Activated CD4-positive, alpha-beta memory T cell treated with anti-CD3 and anti-CD28 coated beads, Interleukin-2, amount 10 ng/mL, durations not matched to agents 7 days and 5 days (primary cell): ENCODE results near the gene FILIP1L. TPM values are rescaled to one million over a fixed set of nuclear protein-coding genes. Genes with fewer than 3 reads are reported as not detected.

ENCODE experiments used
- CTCF ChIA-PET: fragments of 350-600 bp; sonication (Branson Sonifier 250); formaldehyde crosslinking; loops from one replicate; lab custom pipeline; 2021; ENCODE audit warnings: antibody characterized with exemption, inconsistent platforms; lab: Charles Lee
- POLR2A ChIA-PET: fragments of 350-600 bp; sonication (Branson Sonifier 250); formaldehyde crosslinking; loops from one replicate; lab custom pipeline; 2021; ENCODE audit warnings: antibody characterized with exemption; lab: Charles Lee
- DNase-seq: peaks from one replicate; pipeline ENCODE4 v3.0.0-alpha.2; 2020
- H3K27ac Mint-ChIP-seq: one replicate; pipeline ENCODE4 v1.8.0; 2021; ENCODE audit warnings: mild to moderate bottlenecking, mixed read lengths
- H3K27me3 Mint-ChIP-seq: one replicate; pipeline ENCODE4 v1.8.0; 2021; ENCODE audit warnings: mixed read lengths
- H3K36me3 Mint-ChIP-seq: one replicate; pipeline ENCODE4 v1.8.0; 2021; ENCODE audit warnings: low read depth, mixed read lengths
- H3K4me1 Mint-ChIP-seq: one replicate; pipeline ENCODE4 v1.8.0; 2021; ENCODE audit warnings: mixed read lengths
- H3K4me3 Mint-ChIP-seq: one replicate; pipeline ENCODE4 v1.8.0; 2021; ENCODE audit warnings: mild to moderate bottlenecking, mixed read lengths
- H3K9me3 Mint-ChIP-seq: one replicate; pipeline ENCODE4 v1.8.0; 2021; ENCODE audit warnings: mixed read lengths
- total RNA-seq, 2 experiments: library from RNA; stranded (reverse); gene quantifications; one replicate each; pipeline ENCODE4 v1.2.3, GENCODE V29; 2021

Gene FILIP1L
- total RNA-seq, 2 experiments from 2014 or later: 1.9 to 2.0 TPM

DNA sequence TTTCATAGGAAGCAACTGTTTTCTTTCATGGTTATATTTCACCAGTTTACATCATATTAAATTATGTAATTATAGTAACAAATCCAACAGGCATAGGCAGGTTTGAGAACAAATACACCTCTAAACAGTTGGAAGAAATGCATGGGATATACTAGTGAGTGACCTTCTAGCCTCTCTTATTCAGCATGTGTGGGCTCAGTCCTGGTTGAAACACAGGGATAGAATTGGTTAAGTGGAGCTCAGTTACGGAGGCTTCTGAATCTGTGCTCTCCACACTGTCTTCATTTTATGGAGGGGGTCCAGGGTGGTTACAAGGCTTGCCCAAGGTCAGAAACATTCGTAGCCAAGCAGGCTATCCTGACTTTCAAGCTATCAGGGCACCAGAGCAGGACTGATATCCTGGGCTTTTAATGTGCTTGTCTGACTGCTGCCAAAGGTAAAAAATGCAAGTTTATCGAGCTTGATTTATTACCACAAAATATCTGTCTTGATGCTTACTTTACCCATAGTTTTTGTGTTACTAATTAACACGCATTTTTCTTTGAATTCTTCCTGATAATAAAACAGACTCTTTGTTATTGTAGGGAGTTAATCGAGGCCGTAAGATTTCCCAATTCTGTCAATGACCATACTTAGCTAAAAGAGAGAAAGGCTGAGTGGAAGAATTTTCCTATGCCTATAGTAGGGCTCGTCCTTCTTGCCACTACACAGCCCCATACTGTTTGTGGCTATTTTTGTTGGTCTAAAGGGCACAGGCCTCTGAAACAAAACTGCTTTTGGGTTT is 89.6 kb downstream of the FILIP1L start:
- ChIA-PET POLR2A (no interaction called here), CTCF (interaction anchor here (0.6 to 1.3 kb wide), 2 partner anchors 178 to 238 kb away, joined by 3 to 4 read pairs; no protein-coding TSS in a partner anchor)
- Mint-ChIP-seq H3K4me3 (no peak overlapping the region), H3K27ac (no peak overlapping the region), H3K4me1 (no peaks in the 10 kb centered on the region), H3K36me3 (no peaks in the 10 kb centered on the region), H3K9me3 (no peaks in the 10 kb centered on the region), H3K27me3 (no peaks in the 10 kb centered on the region)
- DNase-seq: no peak

DNA sequence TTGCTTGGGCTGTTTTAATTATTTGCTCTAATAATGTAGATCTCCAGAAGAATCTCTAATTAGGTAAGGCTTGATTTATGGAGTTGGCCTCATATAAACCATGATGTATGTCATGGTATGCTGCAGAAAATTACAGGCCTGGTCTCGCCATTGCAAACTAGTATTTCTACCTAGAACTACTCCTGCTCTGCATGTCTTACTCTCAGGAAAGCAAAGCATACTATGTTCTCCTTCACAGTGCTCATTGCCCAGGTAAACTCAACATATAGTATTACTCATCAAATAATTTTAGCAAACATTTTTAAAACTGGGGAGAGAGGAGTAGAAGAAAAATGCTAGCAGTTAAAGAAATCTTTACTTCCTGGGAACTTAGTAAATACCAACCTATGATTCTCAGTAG is 90.7 kb downstream of the FILIP1L start:
- no peak for DNase-seq
- H3K4me3 Mint-ChIP-seq: no peak overlapping the region
- ChIA-PET POLR2A (no interaction called here), CTCF (no interaction called here)
- no peak overlapping the region for H3K27ac Mint-ChIP-seq
- no peaks in the 10 kb centered on the region for H3K36me3 Mint-ChIP-seq
- no peaks in the 10 kb centered on the region for H3K27me3 Mint-ChIP-seq
- H3K9me3 Mint-ChIP-seq: no peaks in the 10 kb centered on the region
- no peaks in the 10 kb centered on the region for H3K4me1 Mint-ChIP-seq

- no peak for DNase-seq
- no peaks in the 10 kb centered on the region for H3K9me3 Mint-ChIP-seq
- no peak overlapping the region for H3K4me3 Mint-ChIP-seq
- H3K27ac Mint-ChIP-seq: no peak overlapping the region
- no peaks in the 10 kb centered on the region for H3K36me3 Mint-ChIP-seq
- POLR2A ChIA-PET: no interaction called here
- H3K4me1 Mint-ChIP-seq: no peaks in the 10 kb centered on the region
- no peaks in the 10 kb centered on the region for H3K27me3 Mint-ChIP-seq
- CTCF ChIA-PET: no interaction called here
These were observed 91.2 kb downstream of the FILIP1L start for GRCh38 chr3:100023150-100023549.

GRCh38 chr3:100022506-100022905 is 91.8 kb downstream of the FILIP1L start:
- CTCF ChIA-PET: interaction anchor here (0.6 kb wide), 1 partner anchor 191 kb away, joined by 3 read pairs; no protein-coding TSS in a partner anchor
- no peaks in the 10 kb centered on the region for H3K4me1 Mint-ChIP-seq
- H3K9me3 Mint-ChIP-seq: no peaks in the 10 kb centered on the region
- H3K27me3 Mint-ChIP-seq: no peaks in the 10 kb centered on the region
- H3K36me3 Mint-ChIP-seq: no peaks in the 10 kb centered on the region
- no peak overlapping the region for H3K4me3 Mint-ChIP-seq
- no peak for DNase-seq
- no peak overlapping the region for H3K27ac Mint-ChIP-seq
- POLR2A ChIA-PET: no interaction called here

DNA sequence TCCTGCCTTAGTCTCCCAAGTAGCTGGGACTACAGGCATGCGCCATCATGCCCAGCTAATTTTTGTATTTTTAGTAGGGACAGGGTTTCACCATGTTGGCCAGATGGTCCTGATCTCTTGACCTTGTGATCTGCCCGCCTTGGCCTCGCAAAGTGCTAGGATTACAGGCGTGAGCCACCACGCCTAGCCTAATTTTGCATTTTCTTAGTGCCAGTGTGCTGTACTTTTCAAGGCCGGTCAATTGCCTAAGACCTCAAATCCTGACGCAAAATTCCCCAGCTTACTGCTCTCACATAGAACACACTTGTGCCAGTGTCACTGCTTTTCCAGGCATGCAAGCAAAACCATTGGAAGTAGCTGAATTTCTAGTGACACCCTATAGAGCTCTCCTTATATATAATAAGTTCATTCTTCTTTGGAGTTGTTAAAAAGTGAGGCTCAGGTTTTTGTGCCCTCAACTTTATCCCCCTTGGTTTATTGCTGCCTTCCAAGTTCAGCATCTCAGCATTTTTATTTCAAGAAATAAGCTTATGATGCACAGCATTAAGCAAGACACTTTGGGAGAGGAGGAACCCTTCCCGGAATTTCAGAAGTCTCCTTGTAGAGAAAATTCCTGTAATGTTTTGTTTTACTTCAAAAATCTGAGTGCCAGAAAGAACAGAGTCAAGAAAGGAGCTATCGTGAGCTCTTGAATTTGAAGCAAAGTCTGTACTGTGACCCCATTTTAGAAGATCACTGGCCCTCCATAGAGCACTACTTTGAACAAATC is 93.2 kb downstream of the FILIP1L start:
- no peak overlapping the region for H3K27ac Mint-ChIP-seq
- H3K27me3 Mint-ChIP-seq: no peaks in the 10 kb centered on the region
- POLR2A ChIA-PET: interaction anchor here (0.6 kb wide), 1 partner anchor 189 kb away, joined by 3 read pairs; no protein-coding TSS in a partner anchor
- CTCF ChIA-PET: no interaction called here
- no peak overlapping the region for H3K4me3 Mint-ChIP-seq
- DNase-seq: no peak
- no peaks in the 10 kb centered on the region for H3K4me1 Mint-ChIP-seq
- H3K36me3 Mint-ChIP-seq: peaks cover 4% of the 10 kb centered on the region
- no peaks in the 10 kb centered on the region for H3K9me3 Mint-ChIP-seq

DNA sequence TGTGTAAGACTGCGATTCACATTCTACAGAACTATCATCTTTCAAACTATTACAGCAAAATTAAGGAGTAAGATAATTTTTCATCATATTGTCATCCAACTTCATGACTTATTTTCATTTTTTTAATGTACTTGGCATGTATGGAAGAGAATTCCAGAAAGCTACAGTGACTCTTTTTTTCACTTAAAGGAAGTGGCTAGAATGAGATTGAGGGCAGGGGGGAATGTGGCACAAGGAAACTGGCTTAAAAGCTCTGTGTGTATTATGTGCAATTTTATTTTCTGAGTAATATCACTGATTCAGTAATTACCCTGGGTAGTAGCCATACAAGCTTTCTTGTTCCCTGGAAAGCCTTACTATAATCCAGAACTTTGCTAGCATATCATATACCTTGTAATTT is 94.6 kb downstream of the FILIP1L start:
- CTCF ChIA-PET: no interaction called here
- POLR2A ChIA-PET: no interaction called here

DNA sequence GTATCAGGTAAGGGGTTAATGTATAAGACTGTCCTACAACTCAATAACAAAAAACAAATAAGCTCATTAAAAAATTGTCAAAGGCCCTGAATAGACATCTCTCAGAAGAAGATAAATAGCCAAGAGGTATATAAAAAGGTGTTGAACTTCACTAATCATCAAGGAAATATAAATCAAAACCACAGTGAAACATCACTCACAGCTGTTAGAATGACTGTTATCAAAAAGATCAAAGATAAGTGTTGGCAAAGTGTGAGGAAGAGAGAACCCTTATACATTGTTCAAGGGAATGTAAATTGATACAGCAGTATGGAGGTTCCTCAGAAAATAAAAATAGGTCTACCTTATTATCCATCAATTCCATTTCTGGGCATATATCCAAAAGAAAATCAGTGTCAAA is 95.5 kb downstream of the FILIP1L start:
- Mint-ChIP-seq H3K36me3 (peaks cover 11% of the 10 kb centered on the region), H3K27me3 (no peaks in the 10 kb centered on the region), H3K4me3 (no peak overlapping the region), H3K9me3 (peaks cover 6% of the 10 kb centered on the region), H3K4me1 (no peaks in the 10 kb centered on the region), H3K27ac (no peak overlapping the region)
- ChIA-PET POLR2A (interaction anchor here (0.6 kb wide), 1 partner anchor 226 kb away, joined by 3 read pairs; no protein-coding TSS in a partner anchor), CTCF (no interaction called here)
- DNase-seq: no peak

More for the DNA sequence above, 94.6 kb downstream of the FILIP1L start:
- H3K27ac Mint-ChIP-seq: no peak overlapping the region
- H3K4me1 Mint-ChIP-seq: no peaks in the 10 kb centered on the region
- no peaks in the 10 kb centered on the region for H3K27me3 Mint-ChIP-seq
- peaks cover 5% of the 10 kb centered on the region for H3K9me3 Mint-ChIP-seq
- H3K36me3 Mint-ChIP-seq: peaks cover 9% of the 10 kb centered on the region
- DNase-seq: no peak
- no peak overlapping the region for H3K4me3 Mint-ChIP-seq

- H3K9me3 Mint-ChIP-seq: peaks cover 6% of the 10 kb centered on the region
These were observed 104.2 kb downstream of the FILIP1L start for GRCh38 chr3:100010087-100010417.

GRCh38 chr3:100009276-100010086 is 104.8 kb downstream of the FILIP1L start:
- Mint-ChIP-seq H3K4me3 (no peak overlapping the region), H3K9me3 (peaks cover 3% of the 10 kb centered on the region)
- CTCF ChIA-PET: no interaction called here

More at GRCh38 chr3:100010087-100010417, 104.2 kb downstream of the FILIP1L start:
- DNase-seq: no peak
- Mint-ChIP-seq H3K4me1 (no peaks in the 10 kb centered on the region), H3K4me3 (no peak overlapping the region), H3K27ac (no peak overlapping the region), H3K27me3 (no peaks in the 10 kb centered on the region), H3K36me3 (peaks cover 12% of the 10 kb centered on the region)
- ChIA-PET POLR2A (no interaction called here), CTCF (no interaction called here)

GRCh38 chr3:100008081-100008698 is 106.1 kb downstream of the FILIP1L start:
- no peaks in the 10 kb centered on the region for H3K27me3 Mint-ChIP-seq
- no peak overlapping the region for H3K4me3 Mint-ChIP-seq
- no peak for DNase-seq
- ChIA-PET CTCF (no interaction called here), POLR2A (no interaction called here)
- peaks cover 5% of the 10 kb centered on the region for H3K36me3 Mint-ChIP-seq
- H3K9me3 Mint-ChIP-seq: no peaks in the 10 kb centered on the region
- no peak overlapping the region for H3K27ac Mint-ChIP-seq
- H3K4me1 Mint-ChIP-seq: peaks cover 2% of the 10 kb centered on the region

More at GRCh38 chr3:100009276-100010086, 104.8 kb downstream of the FILIP1L start:
- Mint-ChIP-seq H3K27me3 (no peaks in the 10 kb centered on the region), H3K4me1 (peaks cover under 1% of the 10 kb centered on the region), H3K27ac (no peak overlapping the region), H3K36me3 (peaks cover 9% of the 10 kb centered on the region)
- DNase-seq: no peak
- POLR2A ChIA-PET: no interaction called here

DNA sequence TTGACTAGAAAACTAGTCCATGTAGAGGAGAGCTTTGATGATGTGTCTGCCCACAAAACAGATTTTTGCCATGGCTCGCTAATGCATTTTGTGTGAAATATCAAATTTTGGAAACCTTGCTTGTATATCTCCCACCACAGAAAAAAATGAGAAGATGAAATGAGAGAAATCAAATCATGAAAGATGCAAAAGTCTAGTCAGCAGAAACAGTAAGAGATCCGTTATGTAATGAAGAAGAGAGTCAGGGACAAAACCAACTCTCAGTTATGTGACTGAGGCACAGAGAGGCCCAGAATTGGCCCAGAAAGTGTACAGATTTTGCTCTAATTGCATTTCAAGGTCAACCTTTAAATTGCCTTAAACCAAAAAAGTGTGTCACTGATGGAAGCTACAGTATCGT is 107.0 kb downstream of the FILIP1L start:
- Mint-ChIP-seq H3K9me3 (no peaks in the 10 kb centered on the region), H3K4me3 (no peak overlapping the region), H3K27ac (no peak overlapping the region), H3K4me1 (peaks cover 2% of the 10 kb centered on the region), H3K36me3 (peaks cover 5% of the 10 kb centered on the region), H3K27me3 (no peaks in the 10 kb centered on the region)
- DNase-seq: no peak
- ChIA-PET CTCF (interaction anchor here (0.9 kb wide), 1 partner anchor 54 kb away, joined by 3 read pairs; no protein-coding TSS in a partner anchor), POLR2A (no interaction called here)

- Mint-ChIP-seq H3K36me3 (peaks cover 5% of the 10 kb centered on the region), H3K9me3 (no peaks in the 10 kb centered on the region), H3K4me3 (no peak overlapping the region), H3K27me3 (no peaks in the 10 kb centered on the region), H3K4me1 (peaks cover 2% of the 10 kb centered on the region), H3K27ac (no peak overlapping the region)
- POLR2A ChIA-PET: interaction anchor here (0.6 kb wide), 1 partner anchor 1026 kb away, joined by 3 read pairs; no protein-coding TSS in a partner anchor
- no peak for DNase-seq
- CTCF ChIA-PET: interaction anchor here (0.9 kb wide), 1 partner anchor 54 kb away, joined by 3 read pairs; no protein-coding TSS in a partner anchor
These were observed 107.6 kb downstream of the FILIP1L start for GRCh38 chr3:100006570-100007271.
